Lung (tissue), 12 donors: ENCODE results near the gene HNMT. TPM values are rescaled to one million over a fixed set of nuclear protein-coding genes. Genes with fewer than 3 reads are reported as not detected.
A peak's percentile ranks its signal among the peaks of the same experiment; 100 is the strongest.

Experiments
- ATAC-seq: fragments of 200-7000 bp; cut with Tn5 transposase; one replicate; pipeline ENCODE4 v1.9.1; 2020; ENCODE audit warnings: moderate number of reproducible peaks; ENCODE audit not compliant: insufficient read depth, low FRiP score
- DNase-seq, 3 donors: peaks; one replicate each; pipeline ENCODE4 v3.0.0-alpha.2; 2013 to 2017
- H3K27ac ChIP-seq, 2 donors: one replicate each; pipeline ENCODE4 v1.5.1; 2013; ENCODE audit warnings: mild to moderate bottlenecking in 2 of 2, moderate library complexity in 2 of 2, control low read depth in 1 of 2, inconsistent platforms in 1 of 2, low read depth in 1 of 2, low read length in 1 of 2
- H3K27me3 ChIP-seq, 3 donors: one replicate each; pipeline ENCODE4 v1.5.1; 2013; ENCODE audit warnings: low read length in 2 of 3; ENCODE audit not compliant: control insufficient read depth in 3 of 3, insufficient read depth in 3 of 3
- H3K36me3 ChIP-seq, 4 donors: one replicate each; pipeline ENCODE4 v1.5.1; 2013; ENCODE audit warnings: low read length in 4 of 4, mild to moderate bottlenecking in 1 of 4, moderate library complexity in 1 of 4; ENCODE audit not compliant: control insufficient read depth in 4 of 4, insufficient read depth in 4 of 4
- H3K4me1 ChIP-seq, 5 donors: one replicate each; pipeline ENCODE4 v1.5.1; 2013; ENCODE audit warnings: low read length in 5 of 5, mild to moderate bottlenecking in 2 of 5, moderate library complexity in 1 of 5; ENCODE audit not compliant: control insufficient read depth in 5 of 5, insufficient read depth in 5 of 5
- H3K4me3 ChIP-seq: one replicate; pipeline ENCODE4 v1.5.1; 2013; ENCODE audit warnings: mild to moderate bottlenecking, control low read depth, moderate library complexity
- H3K9ac ChIP-seq, 2 donors: one replicate each; pipeline ENCODE4 v1.5.1; 2013; ENCODE audit warnings: low read length in 2 of 2, control low read depth in 1 of 2; ENCODE audit not compliant: insufficient read depth in 1 of 2
- H3K9me3 ChIP-seq, 4 donors: one replicate each; pipeline ENCODE4 v1.5.1; 2013; ENCODE audit warnings: low read length in 3 of 4, mild to moderate bottlenecking in 1 of 4, moderate library complexity in 1 of 4; ENCODE audit not compliant: control insufficient read depth in 4 of 4, insufficient read depth in 3 of 4
- CTCF ChIP-seq: IDR thresholded peaks from 2 replicates; pipeline ENCODE4 v1.5.1; 2012; ENCODE audit warnings: mild to moderate bottlenecking; ENCODE audit errors: control extremely low read depth, extremely low read depth
- WGBS, 2 donors: extraction: QIAGEN DNeasy Blood & Tissue Kit; methylation state at CpG; one replicate each; pipeline ENCODE4 v1.1.7; 2013; 5-methylcytosine and 5-hydroxymethylcytosine counted together
- polyA plus RNA-seq, 2 donors: library from polyadenylated mRNA; stranded (reverse); fragments of 200-250 nt; gene quantifications; one replicate each; pipeline ENCODE4 v1.2.1, GENCODE V29; 2013
- total RNA-seq, 2 donors: library from RNA; depleted of rRNA in 1 of 2; stranded (reverse); fragments of >200 nt in 1 of 2; gene quantifications; one replicate each; pipeline ENCODE4 v1.2.1, GENCODE V29; 2014 to 2021
- donor health status: control.
- donor health status: control.
- donor health status: Bipolar disorder and iron deficiency.
- donor health status: healthy.
- donor health status: DM: yes; HTN: yes; CAD: no.

The HNMT gene
- total and polyA plus RNA-seq, 4 donors, result 45.9 to 135 (median 77.0) TPM

- ATAC-seq, result no peak
- no peaks in the 10 kb centered on the region for H3K36me3 ChIP-seq
- H3K4me3 ChIP-seq, result no peak overlapping the region
- peaks cover 0 to 26% (median 2%) of the 10 kb centered on the region in 5 donors for H3K4me1 ChIP-seq
- H3K9me3 ChIP-seq, result no peaks in the 10 kb centered on the region
- 66 to 91% methylated on average over 3 of the region's 3 CpGs for WGBS, 2 donors
- no peak overlapping the region for H3K9ac ChIP-seq
- H3K27me3 ChIP-seq, result no peaks in the 10 kb centered on the region
- no peak for DNase-seq
- TF ChIP-seq CTCF, result no peak
- no peak overlapping the region for H3K27ac ChIP-seq
Measured at GRCh38 chr2:138018866-138019688, 54.8 kb downstream of the HNMT start.

DNA sequence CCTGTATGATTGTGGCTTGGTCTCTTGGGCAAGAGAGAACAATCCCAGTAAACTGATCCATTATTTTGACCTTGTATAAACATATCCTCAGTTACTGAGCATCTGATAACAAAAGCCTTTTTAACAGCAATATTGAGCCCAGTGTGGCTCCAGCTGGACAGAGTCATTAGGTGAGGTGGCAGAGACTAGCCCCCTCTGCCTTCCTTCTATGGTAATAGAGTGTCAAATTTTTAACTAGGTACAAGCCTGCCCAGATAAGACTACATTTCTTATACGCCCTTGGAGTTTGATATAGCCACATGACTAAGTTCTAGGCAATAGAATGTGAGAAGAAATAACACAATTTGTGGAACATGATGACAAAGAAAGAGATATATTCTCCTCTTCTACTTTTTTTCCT is 56.2 kb downstream of the HNMT start:
- no peaks in the 10 kb centered on the region for H3K9me3 ChIP-seq
- peak in 1 of 3 donors; percentile 14 for DNase-seq
- no peaks in the 10 kb centered on the region for H3K27me3 ChIP-seq
- no peak overlapping the region for H3K27ac ChIP-seq
- no peak for ATAC-seq
- H3K4me1 ChIP-seq, result peaks cover 0 to 24% (median 2%) of the 10 kb centered on the region in 5 donors
- H3K4me3 ChIP-seq, result no peak overlapping the region
- H3K9ac ChIP-seq, result no peak overlapping the region
- no peak for TF ChIP-seq CTCF
- WGBS, 2 donors, result 68 to 72% methylated on average over 1 of the region's 1 CpG
- no peaks in the 10 kb centered on the region for H3K36me3 ChIP-seq

GRCh38 chr2:138021154-138021553 is 56.9 kb downstream of the HNMT start:
- ATAC-seq (no peak), DNase-seq (no peak)
- Histone ChIP-seq H3K4me3 (no peak overlapping the region), H3K27ac (no peak overlapping the region), H3K9ac (no peak overlapping the region), H3K9me3 (no peaks in the 10 kb centered on the region), H3K27me3 (no peaks in the 10 kb centered on the region), H3K4me1 (peaks cover 0 to 17% (median 2%) of the 10 kb centered on the region in 5 donors), H3K36me3 (no peaks in the 10 kb centered on the region)
- WGBS, 2 donors, result 42 to 91% methylated on average over 1 of the region's 1 CpG
- TF ChIP-seq CTCF, result no peak

GRCh38 chr2:138023298-138023697 is 59.0 kb downstream of the HNMT start:
- H3K27ac ChIP-seq, result no peak overlapping the region
- no peak for ATAC-seq
- 72 to 84% methylated on average over 4 of the region's 4 CpGs for WGBS, 2 donors

More at GRCh38 chr2:138023298-138023697, 59.0 kb downstream of the HNMT start:
- TF ChIP-seq CTCF, result no peak
- DNase-seq, result no peak
- Histone ChIP-seq H3K36me3 (no peaks in the 10 kb centered on the region), H3K27me3 (no peaks in the 10 kb centered on the region), H3K4me1 (peaks cover 0 to 7% (median 2%) of the 10 kb centered on the region in 5 donors), H3K9ac (no peak overlapping the region), H3K9me3 (no peaks in the 10 kb centered on the region), H3K4me3 (no peak overlapping the region)
